ENCODE data around the gene TCEAL5. TPM values are rescaled to one million over a fixed set of nuclear protein-coding genes. Genes with fewer than 3 reads are reported as not detected.

TCEAL5 gene
- total and polyA plus RNA-seq, 2 of the 8 experiments (the other 6 are each of a cell fraction or from before 2014, with no cell fraction given): 0.17 to 6.6 TPM

GRCh38 chrX:103253608-103254007, 22.9 kb downstream of the TCEAL5 start:
- POLR2A ChIA-PET (ENCODE audit: partially characterized antibody): interaction anchor here (0.8 to 2.1 kb wide), 11 partner anchors 12 to 210 kb away, joined by 3 to 7 read pairs (median 4); partner anchors contain the start of genes BEX2, BEX4 and TCEAL5
- DNase-seq (ENCODE audit: low read depth in 1 of 2, low spot score in 2 of 2) (no peak), FAIRE-seq (no peak)
- H2AK5ac ChIP-seq (ENCODE audit: low read depth, low read length): no peak overlapping the region
- H3K27me3 ChIP-seq (replicated peaks in 1 of 4; ENCODE audit: control insufficient read depth in 3 of 4, extremely low read depth in 1 of 4, insufficient read depth in 3 of 4, low read length in 3 of 4): no peaks in the 10 kb centered on the region
- H4K5ac ChIP-seq (ENCODE audit: insufficient read length, low read depth, low read length): peak overlapping the region; percentile 65
- H3K79me1 ChIP-seq (ENCODE audit: low read depth, low read length): no peaks in the 10 kb centered on the region
- H3K4me2 ChIP-seq (ENCODE audit: insufficient read depth in 1 of 2, low read depth in 2 of 2, low read length in 2 of 2): peak overlapping the region; percentile 73 to 82
- peaks cover 0 to 14% (median 6%) of the 10 kb centered on the region in 4 experiments; a peak in 5 of 8 replicates for H3K36me3 ChIP-seq (ENCODE audit: control insufficient read depth in 2 of 4, insufficient read depth in 4 of 4, low read length in 3 of 4)
- 45% methylated on average over 8 of the region's 8 CpGs; no CpG with 5 or more reads in 1 of the 2 experiments for WGBS, 2 experiments (ENCODE audit: extremely low coverage in 1 of 2, insufficient coverage in 1 of 2, insufficient read length in 1 of 2, insufficient replicate concordance in 2 of 2, low coverage in 1 of 2, low lambda C conversion rate in 2 of 2, missing lambda C conversion rate in 1 of 2)
- H2BK20ac ChIP-seq (ENCODE audit: low read length): no peak overlapping the region
- CTCF ChIA-PET (ENCODE audit: partially characterized antibody): no interaction called here
- H3K4ac ChIP-seq (replicated peaks; ENCODE audit: insufficient read length, low read depth, low read length): no peak overlapping the region
- H4K8ac ChIP-seq (ENCODE audit: extremely low read depth, insufficient read depth, low read length): no peak overlapping the region; the same call in 1 of the 2 replicates
- no peak overlapping the region; the same call in 1 of the 2 replicates for H3K18ac ChIP-seq (ENCODE audit: extremely low read depth, low read length)
- H2BK12ac ChIP-seq (ENCODE audit: low read depth, low read length): no peak overlapping the region
- peak overlapping the region in 1 of 4 experiments; percentile 11; a peak in 2 of 7 replicates for H3K9ac ChIP-seq (replicated peaks in 1 of 4; ENCODE audit: extremely low read depth in 1 of 4, low read depth in 3 of 4, low read length in 3 of 4)
- no peak overlapping the region for H3K14ac ChIP-seq (ENCODE audit: insufficient read length)
- peak overlapping the region; percentile 84 to 96 (median 88); a peak in 7 of 8 replicates for H3K4me3 ChIP-seq (ENCODE audit: extremely low read depth in 1 of 4, insufficient read depth in 2 of 4, low read depth in 3 of 4, low read length in 4 of 4)
- no peak overlapping the region; the same call in 1 of the 2 replicates for H3K27ac ChIP-seq (ENCODE audit: low read depth, low read length)
- 0 out of 2 replicates have a peak, but pooled peaks cover 2% of the 10 kb centered on the region for H3K23me2 ChIP-seq (ENCODE audit: low read depth, low read length)
- H2BK5ac ChIP-seq (ENCODE audit: low read depth, low read length): no peak overlapping the region
- no peaks in the 10 kb centered on the region for H4K20me1 ChIP-seq (replicated peaks in 1 of 2; ENCODE audit: control insufficient read depth in 1 of 2, insufficient read depth in 2 of 2, low read length in 2 of 2)
- TF ChIP-seq RNF2 (IDR thresholded peaks at IDR 0.05; ENCODE audit: borderline replicate concordance, low read depth, low read length, missing control alignments, poor library complexity, severe bottlenecking): no peak
- no peak for TF ChIP-seq NRF1 (IDR thresholded peaks at IDR 0.05; ENCODE audit: low read depth, low read length)
- TF ChIP-seq TBP (IDR thresholded peaks at IDR 0.05; ENCODE audit: low read depth, low read length): no peak
- no peak for TF ChIP-seq CBX8 (IDR thresholded peaks at IDR 0.05; ENCODE audit: borderline replicate concordance, low read depth, low read length)
- TF ChIP-seq SUZ12 (IDR thresholded peaks at IDR 0.05; ENCODE audit: low read length): no peak
- TF ChIP-seq RXRA (IDR thresholded peaks at IDR 0.05; ENCODE audit: insufficient read depth, low read depth, low read length): no peak
- TF ChIP-seq, protein P1, sequence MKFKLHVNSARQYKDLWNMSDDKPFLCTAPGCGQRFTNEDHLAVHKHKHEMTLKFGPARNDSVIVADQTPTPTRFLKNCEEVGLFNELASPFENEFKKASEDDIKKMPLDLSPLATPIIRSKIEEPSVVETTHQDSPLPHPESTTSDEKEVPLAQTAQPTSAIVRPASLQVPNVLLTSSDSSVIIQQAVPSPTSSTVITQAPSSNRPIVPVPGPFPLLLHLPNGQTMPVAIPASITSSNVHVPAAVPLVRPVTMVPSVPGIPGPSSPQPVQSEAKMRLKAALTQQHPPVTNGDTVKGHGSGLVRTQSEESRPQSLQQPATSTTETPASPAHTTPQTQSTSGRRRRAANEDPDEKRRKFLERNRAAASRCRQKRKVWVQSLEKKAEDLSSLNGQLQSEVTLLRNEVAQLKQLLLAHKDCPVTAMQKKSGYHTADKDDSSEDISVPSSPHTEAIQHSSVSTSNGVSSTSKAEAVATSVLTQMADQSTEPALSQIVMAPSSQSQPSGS (IDR thresholded peaks at IDR 0.05; ENCODE audit: low read length): no peak
- TF ChIP-seq SIRT6 (IDR thresholded peaks at IDR 0.05; ENCODE audit: low read length): no peak
- no peak for TF ChIP-seq KDM4A (IDR thresholded peaks at IDR 0.05; ENCODE audit: low read depth, low read length, severe bottlenecking)
- no peak for TF ChIP-seq CREB1 (IDR thresholded peaks at IDR 0.05)
- no peak for TF ChIP-seq SIX5 (IDR thresholded peaks at IDR 0.05; ENCODE audit: low read depth, low read length)
- TF ChIP-seq CBX5 (IDR thresholded peaks at IDR 0.05; ENCODE audit: low read depth, low read length): no peak
- H2AFZ ChIP-seq (ENCODE audit: low read length): no peak overlapping the region
- no peaks in the 10 kb centered on the region for H3K9me3 ChIP-seq (ENCODE audit: insufficient read depth in 2 of 2, low read depth in 1 of 2, low read length in 1 of 2)
- no peak overlapping the region for H4K91ac ChIP-seq (replicated peaks; ENCODE audit: insufficient read length, low read length)
- H2BK15ac ChIP-seq (ENCODE audit: low read length): no peak overlapping the region
- H3K79me2 ChIP-seq (ENCODE audit: control insufficient read depth in 1 of 2, insufficient read depth in 2 of 2, low read length in 2 of 2): peaks cover 0 to 13% of the 10 kb centered on the region in 2 experiments; a peak in 2 of 4 replicates
- H2BK120ac ChIP-seq (replicated peaks; ENCODE audit: low read depth, low read length): no peak overlapping the region
- no peak overlapping the region for H3K23ac ChIP-seq (ENCODE audit: insufficient read length)
- H3K56ac ChIP-seq (replicated peaks; ENCODE audit: insufficient read length, low read depth, low read length): no peak overlapping the region
- peaks cover 0 to 3% (median 0%) of the 10 kb centered on the region in 4 experiments; a peak in 2 of 7 replicates for H3K4me1 ChIP-seq (replicated peaks in 1 of 4; ENCODE audit: control insufficient read depth in 3 of 4, insufficient read depth in 4 of 4, low read length in 3 of 4)
